HG03064 (cell line): Measurements from ENCODE around the gene ERVFRD-1.

Experiments used
- ATAC-seq: cut with Tn5 transposase; IDR thresholded peaks from one replicate; pipeline ENCODE4 v1.9.1; 2021; ENCODE audit warnings: low read depth; ENCODE audit not compliant: unreplicated experiment

Gene ERVFRD-1, protein sequence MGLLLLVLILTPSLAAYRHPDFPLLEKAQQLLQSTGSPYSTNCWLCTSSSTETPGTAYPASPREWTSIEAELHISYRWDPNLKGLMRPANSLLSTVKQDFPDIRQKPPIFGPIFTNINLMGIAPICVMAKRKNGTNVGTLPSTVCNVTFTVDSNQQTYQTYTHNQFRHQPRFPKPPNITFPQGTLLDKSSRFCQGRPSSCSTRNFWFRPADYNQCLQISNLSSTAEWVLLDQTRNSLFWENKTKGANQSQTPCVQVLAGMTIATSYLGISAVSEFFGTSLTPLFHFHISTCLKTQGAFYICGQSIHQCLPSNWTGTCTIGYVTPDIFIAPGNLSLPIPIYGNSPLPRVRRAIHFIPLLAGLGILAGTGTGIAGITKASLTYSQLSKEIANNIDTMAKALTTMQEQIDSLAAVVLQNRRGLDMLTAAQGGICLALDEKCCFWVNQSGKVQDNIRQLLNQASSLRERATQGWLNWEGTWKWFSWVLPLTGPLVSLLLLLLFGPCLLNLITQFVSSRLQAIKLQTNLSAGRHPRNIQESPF

GRCh38 chr6:11110921-11111768 lies at the start of gene ERVFRD-1:
Gene ERVFRD-1 (minus strand): TSS chr6:11111725. CDS start chr6:11105310, 6,415 bp downstream.
- ATAC-seq: no peak

- ATAC-seq: no peak
Measured at GRCh38 chr6:11160199-11160598, 48.7 kb upstream of the ERVFRD-1 start.

DNA sequence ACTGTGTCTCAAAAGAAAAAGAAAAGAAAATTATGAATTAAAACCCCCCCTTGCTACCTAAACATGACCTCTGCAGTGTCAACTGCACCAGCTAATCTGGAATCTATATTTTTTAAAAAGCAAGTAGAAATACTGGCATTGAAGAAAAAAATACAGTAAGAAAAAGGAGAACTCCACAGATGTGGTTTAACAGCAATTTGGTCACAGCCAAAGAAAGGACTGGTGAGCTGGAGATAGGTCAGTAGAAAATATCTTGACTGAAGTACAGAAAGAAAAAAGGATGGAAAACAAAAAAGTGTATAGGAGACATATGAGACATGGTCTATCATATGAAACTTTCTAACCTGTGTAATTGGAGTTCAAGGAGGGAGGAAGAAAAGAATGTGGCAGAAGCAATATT lies 44.1 kb upstream of the ERVFRD-1 start:
- ATAC-seq: no peak

- ATAC-seq: no peak
Measured at GRCh38 chr6:11153447-11153846, 41.9 kb upstream of the ERVFRD-1 start.

- no peak for ATAC-seq
Measured at GRCh38 chr6:11152581-11152980, 41.1 kb upstream of the ERVFRD-1 start.

DNA sequence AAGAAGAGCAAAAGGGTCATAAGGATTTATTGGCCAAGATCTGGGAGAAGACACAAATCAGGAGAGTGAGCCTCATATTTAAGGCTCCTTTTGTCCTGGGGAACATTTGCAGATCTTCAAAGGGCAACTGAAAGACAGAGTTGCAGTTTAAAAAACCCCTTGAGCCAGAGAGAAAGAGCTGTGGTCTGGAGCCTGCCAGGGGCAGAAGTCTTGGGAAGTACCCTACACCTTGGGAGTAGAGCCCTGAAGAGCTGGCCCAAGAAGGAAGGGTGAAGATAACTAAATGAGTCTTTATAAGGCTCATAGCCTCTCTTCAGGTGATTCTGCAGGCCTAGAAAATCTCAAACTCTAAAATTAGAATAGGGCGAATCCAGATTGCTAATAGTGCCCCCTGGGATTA lies 40.0 kb upstream of the ERVFRD-1 start:
- ATAC-seq: no peak

DNA sequence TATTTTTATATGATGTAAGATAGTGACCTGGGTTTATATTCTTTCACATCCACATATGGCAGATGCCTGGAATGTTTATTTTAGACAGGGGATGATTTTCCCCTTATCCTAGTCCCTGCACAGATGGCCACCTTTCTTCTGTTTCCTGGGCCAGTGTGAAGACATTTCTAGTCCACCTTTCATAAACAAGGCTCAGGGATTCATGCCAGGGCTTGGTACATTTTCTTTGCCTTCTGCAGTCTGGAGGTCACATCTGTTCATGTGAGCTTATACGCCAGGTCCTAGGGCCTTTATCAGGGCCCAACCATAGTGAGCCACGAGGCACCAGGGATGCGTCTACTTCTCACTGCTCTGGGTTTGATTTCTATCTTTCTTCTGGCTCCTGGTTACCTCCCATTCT lies 38.0 kb upstream of the ERVFRD-1 start:
- ATAC-seq: no peak

- no peak for ATAC-seq
Measured at GRCh38 chr6:11146117-11146826, 34.7 kb upstream of the ERVFRD-1 start.

DNA sequence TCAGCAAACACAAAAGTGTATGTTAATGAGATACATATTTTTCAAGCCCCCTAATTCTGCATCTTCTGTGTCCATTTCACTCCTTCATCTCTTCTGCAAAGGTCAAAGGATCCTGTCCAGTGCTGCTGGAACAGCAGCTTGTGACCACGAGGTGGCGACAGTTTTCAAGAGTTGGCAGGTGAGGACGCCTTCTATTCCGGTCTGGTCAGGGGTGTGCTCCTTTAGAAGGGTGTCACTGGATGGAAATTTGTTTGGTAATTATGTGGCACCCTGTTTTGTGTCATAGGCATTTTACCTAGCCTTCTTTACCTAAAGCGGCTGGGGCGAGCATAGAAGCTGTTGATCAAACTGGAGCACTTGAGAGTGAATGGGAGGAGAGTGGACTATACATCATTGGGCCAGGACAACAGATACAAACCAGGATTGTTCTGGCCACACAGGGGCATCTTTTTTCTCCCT lies 32.9 kb upstream of the ERVFRD-1 start:
- peak; percentile 71 for ATAC-seq

GRCh38 chr6:11143394-11144371 lies 32.2 kb upstream of the ERVFRD-1 start:
- no peak for ATAC-seq

GRCh38 chr6:11142296-11143027 lies 30.9 kb upstream of the ERVFRD-1 start:
- ATAC-seq: no peak

DNA sequence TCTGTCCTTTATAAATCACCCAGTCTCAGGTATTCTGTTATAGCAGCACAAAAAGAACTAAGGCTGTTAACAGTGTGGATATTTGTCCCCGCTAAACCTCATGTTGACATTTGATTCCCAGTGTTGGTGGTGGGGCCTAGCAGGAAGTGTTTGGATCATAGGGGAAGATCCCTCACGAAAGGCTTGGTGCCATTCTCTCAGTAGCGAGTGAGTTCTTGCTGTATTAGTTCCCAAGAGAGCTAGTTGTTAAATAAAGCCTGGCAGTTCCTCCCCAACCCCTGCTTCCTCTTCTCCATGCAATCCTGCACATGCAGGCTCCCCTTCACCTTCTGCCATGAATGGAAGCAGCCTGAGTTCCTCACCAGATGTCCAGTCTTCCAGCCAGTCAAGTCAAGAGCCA lies 29.8 kb upstream of the ERVFRD-1 start:
- no peak for ATAC-seq

DNA sequence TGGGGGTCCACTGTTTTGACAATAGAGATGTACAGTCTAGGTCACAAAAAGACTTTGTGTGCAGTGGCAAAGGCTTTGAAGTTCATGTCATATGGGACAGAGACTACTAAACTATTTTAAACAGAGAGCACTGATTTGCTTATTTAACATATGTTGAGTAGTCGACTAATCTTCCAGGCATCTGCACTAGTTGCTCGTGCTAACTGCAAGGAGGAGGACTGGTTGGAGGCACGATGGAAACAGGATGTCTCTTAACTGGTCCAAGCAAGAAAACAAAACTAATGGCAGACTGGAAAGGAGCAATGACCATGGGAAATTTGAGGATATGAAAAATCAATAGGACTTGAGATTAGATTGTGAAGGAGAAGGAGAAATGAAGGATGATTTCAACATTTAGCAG lies 28.5 kb upstream of the ERVFRD-1 start:
- ATAC-seq: no peak

DNA sequence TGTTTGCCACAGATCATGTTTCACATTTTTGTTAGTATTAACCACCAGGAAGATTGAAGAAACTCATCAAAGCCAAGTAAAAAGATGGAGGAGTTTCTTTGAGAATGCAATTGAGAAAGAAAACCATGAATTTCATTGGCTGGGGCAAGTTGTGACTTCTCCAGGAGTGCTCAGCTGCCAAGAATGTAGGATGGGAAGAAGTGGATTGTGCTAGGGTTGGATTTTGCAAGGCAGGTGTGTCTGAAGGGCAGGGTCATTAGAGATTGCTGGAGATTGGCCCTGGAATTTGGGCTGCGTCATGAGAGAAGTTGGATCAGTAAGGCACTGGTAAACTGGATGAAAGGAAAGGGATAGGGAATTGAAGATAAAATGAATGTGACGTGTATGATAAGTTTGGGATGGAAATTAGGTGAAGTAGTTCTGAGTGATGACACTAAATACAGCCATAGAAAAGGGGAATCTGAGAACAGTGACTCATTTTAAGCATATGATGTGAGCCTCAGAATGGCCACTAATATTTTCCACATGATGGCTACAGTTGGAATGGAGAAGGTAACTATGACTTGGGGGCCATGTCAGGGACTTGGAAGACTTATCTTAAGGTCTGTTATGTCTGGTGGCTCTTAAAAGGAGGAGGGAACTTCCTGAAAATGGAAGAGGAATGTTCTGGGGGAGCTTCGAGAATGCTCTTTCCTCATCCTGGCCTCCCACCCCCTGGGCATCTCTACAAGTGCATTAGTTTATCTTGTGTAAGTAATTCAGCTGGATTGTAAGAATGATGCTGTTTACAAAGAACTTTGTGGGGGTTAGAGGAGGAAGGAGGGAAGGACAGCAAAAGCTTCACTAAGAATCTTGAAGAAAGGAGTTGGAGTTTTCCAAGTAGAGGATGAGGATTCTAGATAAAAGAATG lies 27.8 kb upstream of the ERVFRD-1 start:
- no peak for ATAC-seq

GRCh38 chr6:11136809-11137208 lies 25.3 kb upstream of the ERVFRD-1 start:
- ATAC-seq: no peak

DNA sequence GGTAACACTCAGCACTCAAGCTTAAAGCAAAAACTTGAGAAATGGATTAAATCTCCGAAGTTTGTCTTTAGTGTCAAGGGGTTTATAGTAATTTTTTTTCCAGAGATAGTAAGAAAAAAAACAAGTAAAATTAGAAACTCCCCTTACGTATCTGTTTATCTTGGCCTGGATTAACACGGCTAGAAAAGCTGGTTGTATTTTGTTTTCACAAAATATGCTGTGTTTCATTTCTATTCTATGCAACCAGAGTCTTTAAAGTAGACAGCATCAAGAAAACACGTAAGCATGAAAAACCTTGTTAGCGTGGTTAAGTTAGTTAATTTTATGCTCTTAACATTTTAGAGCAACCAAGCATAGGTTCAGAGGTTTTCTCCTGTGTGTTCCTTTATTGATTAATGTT lies 21.8 kb upstream of the ERVFRD-1 start:
- no peak for ATAC-seq

- ATAC-seq: no peak
Measured at GRCh38 chr6:11132194-11132888, 20.8 kb upstream of the ERVFRD-1 start.
